Stimulated activated CD8-positive, alpha-beta memory T cell treated with anti-CD3 and anti-CD28 coated beads, Interleukin-12 subunit alpha, Interleukin-12 subunit beta, amount 100 ng/mL, for 1 hour (primary cell): ENCODE data around the gene OR2A12.
"Not testable (repeated sequence)": the region's sequence is repeated elsewhere in the genome, so short reads cannot be mapped to it uniquely, and the experiment has no call there.

ENCODE experiments used
- DNase-seq: peaks from one replicate; pipeline ENCODE4 v3.0.0-alpha.2; 2020; ENCODE audit warnings: low read depth

OR2A12 gene

GRCh38 chr7:144122876-144123275, 36.8 kb downstream of the OR2A12 start, which contains the start of gene OR2A14:
TSS of gene OR2A14 (plus strand) at chr7:144123176. CDS start at chr7:144129113, 5,937 bp downstream.
- no peak for DNase-seq

- peak; percentile 79 for DNase-seq
Observed at GRCh38 chr7:144127714-144128334, 41.7 kb downstream of the OR2A12 start.

- not testable (repeated sequence) for DNase-seq
Observed at GRCh38 chr7:144129601-144130000, 43.5 kb downstream of the OR2A12 start.

- DNase-seq = no peak
Observed at GRCh38 chr7:144130730-144131129, 44.7 kb downstream of the OR2A12 start.

- no peak for DNase-seq
Observed at GRCh38 chr7:144132262-144132661, 46.2 kb downstream of the OR2A12 start.

GRCh38 chr7:144133307-144133706, 47.2 kb downstream of the OR2A12 start:
- DNase-seq = no peak

- no peak for DNase-seq
Observed at GRCh38 chr7:144134116-144134515, 48.0 kb downstream of the OR2A12 start.

GRCh38 chr7:144137501-144137900, 51.4 kb downstream of the OR2A12 start:
- no peak for DNase-seq

GRCh38 chr7:144142187-144142586, 56.1 kb downstream of the OR2A12 start:
- DNase-seq = no peak

GRCh38 chr7:144144426-144144825, 58.3 kb downstream of the OR2A12 start:
- DNase-seq = no peak

- DNase-seq = no peak
Observed at GRCh38 chr7:144148224-144148827, 62.2 kb downstream of the OR2A12 start.
